Measurements from ENCODE around the gene SPATA16. TPM values are rescaled to one million over a fixed set of nuclear protein-coding genes. Genes with fewer than 3 reads are reported as not detected.
"Not testable (repeated sequence)": the region's sequence is repeated elsewhere in the genome, so short reads cannot be mapped to it uniquely, and the experiment has no call there.

The SPATA16 gene
- total and polyA plus RNA-seq, 8 donors: not detected

DNA sequence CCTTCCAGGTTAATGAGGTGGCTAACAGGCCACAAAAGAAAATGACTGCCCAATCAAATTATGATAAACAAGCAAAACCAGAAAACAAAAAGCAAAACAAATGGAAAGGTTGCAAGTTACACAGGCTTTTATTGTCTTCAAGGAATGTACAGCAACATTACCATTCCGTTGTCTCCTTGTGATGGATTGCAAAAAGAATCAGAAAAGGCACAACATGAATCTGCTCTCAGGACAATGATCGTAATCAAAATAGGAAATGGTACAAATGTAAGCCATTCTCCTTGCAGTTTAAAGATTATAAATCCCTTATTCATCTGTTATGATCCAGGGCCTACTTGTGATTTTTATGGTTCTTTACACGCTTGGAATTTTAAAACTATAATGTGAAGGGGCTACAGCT is 264.7 kb downstream of the SPATA16 start:
- DNase-seq: no peak
- intact Hi-C loops (cut with DNase I): no loop called here
- H3K9me3 ChIP-seq: no peaks in the 10 kb centered on the region

DNA sequence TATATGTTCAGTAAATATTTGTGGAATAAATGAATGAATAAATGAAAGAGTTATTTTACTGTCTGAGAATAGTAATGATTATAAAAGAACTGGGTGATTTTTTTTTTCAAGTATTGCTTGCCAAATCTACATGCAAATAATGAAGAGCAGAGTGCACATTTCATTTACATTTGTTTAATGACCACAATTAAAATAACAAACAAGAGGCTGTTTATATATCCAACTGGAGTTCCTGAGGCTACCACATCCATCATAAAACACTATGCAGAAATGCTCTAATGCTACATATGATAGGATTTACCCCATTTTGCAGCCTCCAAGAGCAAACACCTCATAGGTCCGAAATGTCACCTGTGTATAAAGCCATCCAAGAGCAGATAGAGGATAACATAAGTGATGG is 266.0 kb downstream of the SPATA16 start:
- ATAC-seq (no peak), DNase-seq (no peak)
- no peak overlapping the region for H3K27ac ChIP-seq
- H3K27me3 ChIP-seq: no peaks in the 10 kb centered on the region
- no peak overlapping the region for H3K4me3 ChIP-seq
- H3K36me3 ChIP-seq: no peaks in the 10 kb centered on the region
- intact Hi-C loops (cut with DNase I): no loop called here
- TF ChIP-seq, protein P1, sequence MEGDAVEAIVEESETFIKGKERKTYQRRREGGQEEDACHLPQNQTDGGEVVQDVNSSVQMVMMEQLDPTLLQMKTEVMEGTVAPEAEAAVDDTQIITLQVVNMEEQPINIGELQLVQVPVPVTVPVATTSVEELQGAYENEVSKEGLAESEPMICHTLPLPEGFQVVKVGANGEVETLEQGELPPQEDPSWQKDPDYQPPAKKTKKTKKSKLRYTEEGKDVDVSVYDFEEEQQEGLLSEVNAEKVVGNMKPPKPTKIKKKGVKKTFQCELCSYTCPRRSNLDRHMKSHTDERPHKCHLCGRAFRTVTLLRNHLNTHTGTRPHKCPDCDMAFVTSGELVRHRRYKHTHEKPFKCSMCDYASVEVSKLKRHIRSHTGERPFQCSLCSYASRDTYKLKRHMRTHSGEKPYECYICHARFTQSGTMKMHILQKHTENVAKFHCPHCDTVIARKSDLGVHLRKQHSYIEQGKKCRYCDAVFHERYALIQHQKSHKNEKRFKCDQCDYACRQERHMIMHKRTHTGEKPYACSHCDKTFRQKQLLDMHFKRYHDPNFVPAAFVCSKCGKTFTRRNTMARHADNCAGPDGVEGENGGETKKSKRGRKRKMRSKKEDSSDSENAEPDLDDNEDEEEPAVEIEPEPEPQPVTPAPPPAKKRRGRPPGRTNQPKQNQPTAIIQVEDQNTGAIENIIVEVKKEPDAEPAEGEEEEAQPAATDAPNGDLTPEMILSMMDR (IDR thresholded peaks at IDR 0.05): no peak
- H3K4me1 ChIP-seq: no peaks in the 10 kb centered on the region
- no peaks in the 10 kb centered on the region for H3K9me3 ChIP-seq

More for the DNA sequence above, 264.7 kb downstream of the SPATA16 start:
- H3K27me3 ChIP-seq: no peaks in the 10 kb centered on the region
- no peak overlapping the region for H3K4me3 ChIP-seq
- TF ChIP-seq, protein P1 (IDR thresholded peaks at IDR 0.05): no peak
- H3K27ac ChIP-seq: no peak overlapping the region
- H3K36me3 ChIP-seq: no peaks in the 10 kb centered on the region
- ATAC-seq: no peak
- H3K4me1 ChIP-seq: no peaks in the 10 kb centered on the region

DNA sequence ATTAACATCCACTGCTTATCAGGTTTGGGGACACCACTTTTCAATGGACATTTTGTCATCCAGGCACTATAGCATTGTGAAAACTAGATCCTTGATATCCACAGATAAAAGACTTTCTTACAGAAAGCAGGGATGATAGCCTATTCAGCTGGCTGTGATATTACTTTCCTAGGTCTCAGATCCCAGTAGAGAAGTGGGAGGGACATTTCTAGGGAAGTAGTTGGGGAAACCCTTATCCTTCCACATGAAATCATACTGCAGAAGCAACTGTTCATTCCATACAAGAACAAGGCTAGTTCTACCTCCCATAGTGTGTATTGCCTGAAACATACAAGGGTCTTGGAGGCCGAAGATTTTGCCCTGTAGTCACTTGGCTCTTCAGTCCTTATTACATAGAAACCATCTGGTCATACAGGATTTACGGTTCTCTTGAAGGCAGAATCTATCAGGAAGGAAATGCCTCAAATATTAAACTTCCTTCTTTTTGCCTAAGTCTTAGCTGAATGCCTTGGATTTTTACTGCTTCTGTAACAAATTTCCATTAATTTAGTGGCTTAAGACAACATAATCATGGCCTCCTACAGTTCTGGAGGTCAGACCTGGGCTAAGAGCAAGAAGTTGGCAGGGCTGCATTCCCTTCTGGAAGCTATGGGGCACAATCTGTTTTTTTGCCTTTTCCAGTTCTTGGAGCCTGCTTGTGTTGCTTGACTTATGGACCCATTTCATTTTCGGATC is 271.1 kb downstream of the SPATA16 start:
- peak overlapping the region in 1 of 2 donors; percentile 13 for H3K27ac ChIP-seq
- H3K4me3 ChIP-seq: no peak overlapping the region
- DNase-seq: no peak
- TF ChIP-seq, protein P1 (IDR thresholded peaks at IDR 0.05): no peak
- ATAC-seq: peak; percentile 29
- intact Hi-C loops (cut with DNase I): no loop called here
- peaks cover 3 to 4% of the 10 kb centered on the region in 2 donors for H3K4me1 ChIP-seq
- H3K36me3 ChIP-seq: no peaks in the 10 kb centered on the region
- H3K9me3 ChIP-seq: no peaks in the 10 kb centered on the region
- H3K27me3 ChIP-seq: no peaks in the 10 kb centered on the region

DNA sequence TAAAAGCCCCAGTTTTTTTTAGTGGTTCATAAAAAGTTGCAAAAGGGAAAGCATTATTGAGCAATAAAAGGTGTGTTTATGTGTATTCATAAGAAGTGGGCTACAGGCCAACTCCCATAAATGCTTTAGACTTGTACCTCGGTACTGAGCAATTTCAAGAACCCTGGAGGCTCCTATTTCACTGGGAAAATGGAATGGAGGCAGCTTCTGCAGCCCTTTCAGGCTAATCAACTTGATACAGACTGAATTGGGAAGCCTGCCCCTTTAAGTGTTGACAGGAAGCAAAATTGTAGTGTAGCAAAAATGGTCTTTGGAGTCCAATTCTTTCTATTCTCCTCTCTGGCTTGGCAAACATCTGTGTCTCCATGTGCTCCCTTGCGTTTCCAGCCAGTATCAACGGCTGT is 271.7 kb downstream of the SPATA16 start:
- H3K36me3 ChIP-seq: no peaks in the 10 kb centered on the region
- H3K4me3 ChIP-seq: no peak overlapping the region
- no peaks in the 10 kb centered on the region for H3K9me3 ChIP-seq
- H3K27ac ChIP-seq: peak overlapping the region in 1 of 2 donors; percentile 13
- DNase-seq: peak in 1 of 4 donors; percentile 39
- H3K4me1 ChIP-seq: peaks cover 3 to 4% of the 10 kb centered on the region in 2 donors
- H3K27me3 ChIP-seq: no peaks in the 10 kb centered on the region
- ATAC-seq: peak; percentile 83
- TF ChIP-seq, protein P1 (IDR thresholded peaks at IDR 0.05): no peak
- intact Hi-C loops (cut with DNase I): no loop called here

DNA sequence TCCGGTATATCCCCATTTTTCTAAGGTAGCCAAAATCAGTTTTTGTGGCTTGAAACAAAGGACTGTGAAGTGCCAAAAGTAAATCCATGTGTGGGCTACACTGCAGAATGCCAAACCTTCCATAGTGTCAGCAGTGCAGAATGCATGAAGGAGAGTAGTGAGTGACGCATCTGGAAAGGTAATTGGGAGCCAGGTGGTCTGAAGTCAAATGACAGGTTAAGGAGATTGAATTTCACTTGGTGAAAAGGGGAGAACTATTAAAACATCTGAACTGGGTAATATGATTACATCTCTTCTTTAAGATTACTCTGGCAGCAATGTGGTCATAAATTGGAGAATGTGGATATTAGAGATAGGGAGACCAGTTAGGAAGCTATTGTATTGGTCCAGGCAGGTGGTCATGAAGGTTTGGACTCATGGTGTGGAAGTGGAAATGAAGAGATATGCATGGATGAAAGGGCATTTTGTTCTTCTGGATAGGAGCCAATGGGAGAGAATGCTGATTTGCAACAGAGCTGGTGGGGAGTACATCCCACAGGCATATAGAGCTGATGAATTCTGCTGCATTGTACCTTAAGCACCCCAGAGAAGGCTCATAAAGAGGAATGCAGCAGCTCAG is 272.3 kb downstream of the SPATA16 start:
- intact Hi-C loops (cut with DNase I): no loop called here

DNA sequence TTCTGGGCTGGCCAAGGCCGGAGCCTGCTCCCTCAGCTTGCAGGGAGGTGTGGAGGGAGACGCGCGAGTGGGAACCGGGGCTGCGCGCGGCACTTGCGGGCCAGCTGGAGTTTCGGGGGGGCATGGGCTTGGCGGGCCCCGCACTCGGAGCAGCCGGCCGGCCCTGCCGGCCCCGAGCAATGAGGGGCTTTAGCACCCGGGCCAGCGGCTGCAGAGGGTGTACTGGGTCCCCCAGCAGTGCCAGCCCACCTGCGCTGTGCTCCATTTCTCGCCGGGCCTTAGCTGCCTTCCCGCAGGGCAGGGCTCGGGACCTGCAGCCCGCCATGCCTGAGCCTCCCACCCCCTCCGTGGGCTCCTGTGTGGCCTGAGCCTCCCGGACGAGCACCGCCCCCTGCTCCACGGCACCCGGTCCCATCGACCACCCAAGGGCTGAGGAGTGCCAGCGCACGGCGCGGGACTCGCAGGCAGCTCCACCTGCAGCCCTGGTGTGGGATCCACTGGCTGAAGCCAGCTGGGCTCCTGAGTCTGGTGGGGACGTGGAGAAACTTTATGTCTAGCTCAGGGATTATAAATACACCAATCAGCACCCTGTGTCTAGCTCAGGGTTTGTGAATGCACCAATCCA is 274.2 kb downstream of the SPATA16 start:
- H3K36me3 ChIP-seq; H3K9me3 ChIP-seq; ATAC-seq; H3K27ac ChIP-seq; H3K4me1 ChIP-seq; H3K4me3 ChIP-seq; intact Hi-C loops (cut with DNase I); H3K27me3 ChIP-seq: not testable (repeated sequence)
- DNase-seq: peak in 1 of 4 donors; percentile 68

More for the DNA sequence above, 272.3 kb downstream of the SPATA16 start:
- Histone ChIP-seq H3K4me3 (no peak overlapping the region), H3K27ac (peak overlapping the region in 1 of 2 donors; percentile 13), H3K36me3 (no peaks in the 10 kb centered on the region), H3K27me3 (no peaks in the 10 kb centered on the region), H3K4me1 (peaks cover 3 to 4% of the 10 kb centered on the region in 2 donors), H3K9me3 (no peaks in the 10 kb centered on the region)
- TF ChIP-seq, protein P1 (IDR thresholded peaks at IDR 0.05): no peak
- DNase-seq (no peak), ATAC-seq (peak; percentile 30)
